IPS-18a (cell line): ENCODE measurements around the gene GRM7.

Experiments used
- H3K27ac ChIP-seq: one replicate; pipeline ENCODE4 v1.5.1; 2013; ENCODE audit warnings: low read length
- H3K27me3 ChIP-seq: one replicate; pipeline ENCODE4 v1.6.1; 2013; ENCODE audit warnings: mild to moderate bottlenecking, low read length; ENCODE audit not compliant: control insufficient read depth, insufficient read depth
- H3K36me3 ChIP-seq: one replicate; pipeline ENCODE4 v1.6.1; 2013; ENCODE audit warnings: low read depth, low read length; ENCODE audit not compliant: control insufficient read depth
- H3K4me1 ChIP-seq: one replicate; pipeline ENCODE4 v1.6.1; 2013; ENCODE audit warnings: low read depth, low read length; ENCODE audit not compliant: control insufficient read depth
- H3K4me3 ChIP-seq: one replicate; pipeline ENCODE4 v1.5.1; 2013; ENCODE audit warnings: low read length
- H3K9ac ChIP-seq: one replicate; pipeline ENCODE4 v1.6.1; 2013; ENCODE audit warnings: mild to moderate bottlenecking, low read length, moderate library complexity
- H3K9me3 ChIP-seq: one replicate; pipeline ENCODE4 v1.6.1; 2013; ENCODE audit warnings: low read depth, low read length; ENCODE audit not compliant: control insufficient read depth

Gene GRM7

DNA sequence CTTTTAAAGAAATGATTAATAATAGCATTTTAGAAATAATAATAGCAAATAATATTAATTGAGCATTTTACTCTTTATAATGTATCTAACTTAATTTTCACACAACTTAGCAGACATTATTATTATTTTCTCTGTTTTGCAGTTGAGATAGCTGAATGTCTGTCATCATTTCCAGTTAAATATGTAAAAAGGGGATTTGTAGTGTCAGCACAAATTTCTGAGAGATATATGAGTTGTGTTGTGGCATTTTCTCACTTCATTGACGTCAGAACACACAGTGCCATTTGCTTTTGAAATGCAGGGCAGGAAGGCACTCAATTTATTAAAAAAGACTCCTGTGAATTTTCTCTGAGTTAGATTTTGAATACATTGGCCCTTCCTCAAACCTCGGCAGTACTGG lies 111.0 kb downstream of the GRM7 start:
- H3K36me3 ChIP-seq: no peaks in the 10 kb centered on the region
- H3K4me3 ChIP-seq: no peak overlapping the region
- H3K27me3 ChIP-seq: no peaks in the 10 kb centered on the region
- H3K9me3 ChIP-seq: no peaks in the 10 kb centered on the region
- H3K4me1 ChIP-seq: peaks cover 3% of the 10 kb centered on the region
- H3K9ac ChIP-seq: no peak overlapping the region
- H3K27ac ChIP-seq: no peak overlapping the region

GRCh38 chr3:6985848-6986247 lies 124.9 kb downstream of the GRM7 start:
- Histone ChIP-seq H3K36me3 (no peaks in the 10 kb centered on the region), H3K4me3 (no peak overlapping the region), H3K27me3 (no peaks in the 10 kb centered on the region), H3K4me1 (peaks cover 2% of the 10 kb centered on the region), H3K27ac (no peak overlapping the region), H3K9me3 (no peaks in the 10 kb centered on the region), H3K9ac (no peak overlapping the region)

- Histone ChIP-seq H3K27ac (no peak overlapping the region), H3K4me1 (peaks cover 2% of the 10 kb centered on the region), H3K27me3 (no peaks in the 10 kb centered on the region), H3K9ac (no peak overlapping the region), H3K9me3 (no peaks in the 10 kb centered on the region), H3K36me3 (no peaks in the 10 kb centered on the region), H3K4me3 (no peak overlapping the region)
Measured at GRCh38 chr3:6989608-6990291, 128.8 kb downstream of the GRM7 start.

DNA sequence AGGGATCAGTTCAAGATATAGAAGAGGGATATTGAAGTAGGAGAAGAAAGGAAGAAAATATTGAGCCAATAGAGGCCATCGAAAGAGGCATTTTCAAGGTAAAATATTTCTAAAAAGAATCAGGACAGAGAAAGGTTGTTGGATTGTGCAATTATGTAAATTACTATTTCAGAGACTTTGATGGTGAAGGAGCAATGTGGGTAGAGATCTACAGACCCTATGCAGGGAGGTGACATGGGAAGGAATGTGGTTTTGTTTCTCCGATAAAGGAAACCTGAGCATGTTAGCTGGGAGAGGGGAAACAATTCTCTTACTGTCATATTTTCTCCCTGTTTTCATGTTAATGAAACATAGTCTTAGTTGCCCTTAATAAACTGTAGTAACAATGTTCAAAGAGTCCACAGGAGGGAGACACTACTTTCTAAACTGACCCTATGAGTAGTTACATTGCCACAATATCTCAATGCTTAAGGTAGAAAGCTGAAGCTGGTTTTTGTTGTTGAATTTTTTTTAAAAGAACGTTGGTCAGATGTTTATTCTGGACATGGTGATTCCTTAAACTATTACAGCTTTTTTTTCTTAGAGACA lies 133.3 kb downstream of the GRM7 start:
- Histone ChIP-seq H3K4me1 (peaks cover 2% of the 10 kb centered on the region), H3K4me3 (no peak overlapping the region), H3K36me3 (no peaks in the 10 kb centered on the region), H3K27ac (no peak overlapping the region), H3K9ac (no peak overlapping the region), H3K9me3 (peaks cover 4% of the 10 kb centered on the region), H3K27me3 (no peaks in the 10 kb centered on the region)

- Histone ChIP-seq H3K27me3 (no peaks in the 10 kb centered on the region), H3K27ac (no peak overlapping the region), H3K36me3 (no peaks in the 10 kb centered on the region), H3K9me3 (peaks cover 4% of the 10 kb centered on the region), H3K4me3 (no peak overlapping the region), H3K4me1 (no peaks in the 10 kb centered on the region), H3K9ac (no peak overlapping the region)
Measured at GRCh38 chr3:7000501-7000900, 139.6 kb downstream of the GRM7 start.

DNA sequence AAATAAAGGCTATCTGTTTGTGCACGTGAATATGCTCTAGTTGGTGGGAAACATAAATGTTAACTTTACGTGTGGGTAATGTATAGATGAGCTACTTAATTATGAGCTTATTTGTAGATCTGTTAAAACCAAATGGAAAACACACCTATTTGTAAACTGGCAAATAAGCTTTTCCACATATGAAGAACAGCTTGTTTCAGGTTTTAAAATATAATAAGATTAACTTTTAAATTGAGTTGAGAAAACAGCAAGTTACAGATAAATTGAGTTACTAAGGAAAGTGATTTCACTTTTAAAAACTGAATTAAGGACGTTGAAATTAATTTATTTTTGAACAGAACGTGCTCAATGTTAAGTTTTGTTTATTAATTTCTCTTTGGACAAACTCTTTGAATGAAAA lies 140.5 kb downstream of the GRM7 start:
- no peak overlapping the region for H3K27ac ChIP-seq
- no peaks in the 10 kb centered on the region for H3K27me3 ChIP-seq
- H3K9ac ChIP-seq: no peak overlapping the region
- no peak overlapping the region for H3K4me3 ChIP-seq
- peaks cover 3% of the 10 kb centered on the region for H3K4me1 ChIP-seq
- H3K9me3 ChIP-seq: peaks cover 4% of the 10 kb centered on the region
- no peaks in the 10 kb centered on the region for H3K36me3 ChIP-seq

GRCh38 chr3:7015683-7016440 lies 154.9 kb downstream of the GRM7 start:
- H3K9me3 ChIP-seq: no peaks in the 10 kb centered on the region
- H3K4me1 ChIP-seq: peaks cover 5% of the 10 kb centered on the region
- no peaks in the 10 kb centered on the region for H3K36me3 ChIP-seq
- no peaks in the 10 kb centered on the region for H3K27me3 ChIP-seq
- H3K27ac ChIP-seq: no peak overlapping the region
- no peak overlapping the region for H3K4me3 ChIP-seq
- H3K9ac ChIP-seq: no peak overlapping the region

- Histone ChIP-seq H3K36me3 (no peaks in the 10 kb centered on the region), H3K4me3 (no peak overlapping the region), H3K27me3 (no peaks in the 10 kb centered on the region), H3K4me1 (no peaks in the 10 kb centered on the region), H3K27ac (no peak overlapping the region), H3K9ac (no peak overlapping the region), H3K9me3 (no peaks in the 10 kb centered on the region)
Measured at GRCh38 chr3:7025581-7026300, 164.8 kb downstream of the GRM7 start.

GRCh38 chr3:7029562-7029961 lies 168.6 kb downstream of the GRM7 start:
- Histone ChIP-seq H3K9ac (no peak overlapping the region), H3K9me3 (no peaks in the 10 kb centered on the region), H3K36me3 (no peaks in the 10 kb centered on the region), H3K4me1 (no peaks in the 10 kb centered on the region), H3K27me3 (no peaks in the 10 kb centered on the region), H3K4me3 (no peak overlapping the region), H3K27ac (no peak overlapping the region)

- H3K36me3 ChIP-seq: no peaks in the 10 kb centered on the region
- H3K27ac ChIP-seq: no peak overlapping the region
- no peaks in the 10 kb centered on the region for H3K9me3 ChIP-seq
- no peak overlapping the region for H3K9ac ChIP-seq
- H3K4me3 ChIP-seq: no peak overlapping the region
- no peaks in the 10 kb centered on the region for H3K4me1 ChIP-seq
- H3K27me3 ChIP-seq: no peaks in the 10 kb centered on the region
Measured at GRCh38 chr3:7038394-7038793, 177.5 kb downstream of the GRM7 start.

DNA sequence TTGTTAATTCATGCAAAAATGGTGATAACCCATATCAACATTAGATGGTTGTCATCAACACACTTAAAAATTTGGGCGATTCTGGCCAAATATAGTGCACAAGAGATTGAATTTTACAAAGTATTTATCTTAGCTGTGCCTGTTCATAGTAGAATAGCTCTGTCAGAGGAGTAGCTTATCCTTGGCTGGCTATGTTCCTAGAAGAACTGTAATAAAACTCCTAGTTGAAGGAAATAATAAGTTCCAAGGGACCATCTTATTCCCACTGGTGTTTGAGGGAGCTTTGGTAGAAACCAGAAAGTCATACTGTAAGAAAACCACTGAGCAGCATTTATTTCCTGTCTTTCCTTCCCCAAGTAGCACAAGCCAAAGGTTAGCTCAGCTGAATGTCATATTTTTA lies 201.8 kb downstream of the GRM7 start:
- Histone ChIP-seq H3K27me3 (no peaks in the 10 kb centered on the region), H3K4me3 (no peak overlapping the region), H3K4me1 (no peaks in the 10 kb centered on the region), H3K36me3 (no peaks in the 10 kb centered on the region), H3K9me3 (no peaks in the 10 kb centered on the region), H3K9ac (no peak overlapping the region), H3K27ac (no peak overlapping the region)
